ENCODE data around the gene FOXO6.

Gene FOXO6

GRCh38 chr1:41404308-41404761 lies 43.1 kb downstream of the FOXO6 start:
- DNase-seq (ENCODE audit: low read depth), result no peak

DNA sequence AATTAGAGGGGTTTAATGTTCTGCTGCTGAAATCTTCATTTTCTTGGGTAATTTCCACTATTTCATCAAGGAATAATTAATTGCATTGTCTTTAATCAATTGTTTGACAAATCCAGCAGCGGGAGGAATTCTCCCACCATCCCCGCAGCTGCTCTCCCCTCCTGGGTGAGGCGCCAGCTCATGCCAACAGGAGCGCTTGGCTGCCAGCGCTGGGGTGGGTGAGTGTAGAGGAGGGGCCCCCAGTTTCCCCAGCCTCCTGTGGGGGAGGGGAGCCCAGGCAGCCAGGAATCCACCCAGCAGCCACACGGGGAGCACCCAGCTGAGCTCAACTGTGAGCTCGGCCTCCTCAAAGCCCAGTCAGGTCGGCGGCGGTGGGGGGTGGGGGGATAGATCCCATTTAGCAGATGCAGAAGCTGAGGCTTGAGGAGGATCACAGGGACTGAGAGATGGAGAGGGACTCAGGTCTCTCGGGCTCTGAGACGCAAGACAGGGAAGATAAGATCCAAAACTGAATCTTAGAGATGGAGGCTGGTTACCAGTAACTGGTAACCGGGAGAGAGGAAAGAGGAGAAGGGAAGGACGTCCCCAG lies 46.5 kb downstream of the FOXO6 start:
- no peak for DNase-seq (ENCODE audit: low read depth)

DNA sequence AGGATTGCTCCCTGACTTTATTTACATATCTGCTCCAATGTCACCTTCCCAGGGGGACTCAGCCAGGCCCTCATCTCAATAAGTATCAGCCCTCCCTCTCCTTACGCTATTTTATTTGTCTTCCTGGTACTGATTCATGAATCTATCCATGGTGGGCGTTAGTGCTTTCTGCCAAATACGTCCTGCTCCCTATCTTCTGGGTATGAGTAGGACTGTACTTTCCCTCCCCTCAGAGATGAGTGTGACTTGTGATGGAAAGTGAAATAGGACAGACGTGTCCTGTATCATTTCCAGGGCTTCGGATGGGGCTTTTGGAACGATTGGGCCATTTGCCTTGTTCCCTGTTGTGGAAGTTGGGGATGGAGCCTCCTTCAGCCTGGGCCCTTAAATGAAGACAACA lies 47.5 kb downstream of the FOXO6 start:
- no peak for DNase-seq (ENCODE audit: low read depth)

GRCh38 chr1:41409825-41410224 lies 48.6 kb downstream of the FOXO6 start:
- DNase-seq (ENCODE audit: low read depth), result no peak

- no peak for DNase-seq (ENCODE audit: low read depth)
Observed at GRCh38 chr1:41410462-41410861, 49.2 kb downstream of the FOXO6 start.

GRCh38 chr1:41411229-41411628 lies 50.0 kb downstream of the FOXO6 start:
- DNase-seq (ENCODE audit: low read depth), result no peak

DNA sequence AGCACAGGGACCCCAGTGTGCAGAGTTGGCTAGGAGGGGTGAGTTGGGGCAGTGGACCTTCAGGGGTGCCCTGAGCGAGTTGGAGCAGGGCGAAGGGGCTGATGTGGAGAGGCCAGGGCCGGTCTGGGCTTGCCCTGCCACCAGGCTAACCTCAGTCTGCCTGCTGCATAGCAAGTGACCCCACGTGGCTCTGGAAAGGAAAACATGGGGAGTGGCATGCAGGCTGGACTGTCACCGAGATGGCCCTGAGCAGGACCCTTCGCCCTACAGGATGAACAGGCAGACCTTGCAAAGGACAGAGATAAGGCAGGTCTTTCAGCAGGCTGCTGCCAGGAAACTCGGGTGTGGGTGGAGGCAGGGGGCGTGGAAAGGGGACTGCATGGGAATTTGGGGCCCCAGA lies 51.5 kb downstream of the FOXO6 start:
- DNase-seq (ENCODE audit: low read depth), result no peak

- no peak for DNase-seq (ENCODE audit: low read depth)
Observed at GRCh38 chr1:41413748-41414281, 52.6 kb downstream of the FOXO6 start.

DNA sequence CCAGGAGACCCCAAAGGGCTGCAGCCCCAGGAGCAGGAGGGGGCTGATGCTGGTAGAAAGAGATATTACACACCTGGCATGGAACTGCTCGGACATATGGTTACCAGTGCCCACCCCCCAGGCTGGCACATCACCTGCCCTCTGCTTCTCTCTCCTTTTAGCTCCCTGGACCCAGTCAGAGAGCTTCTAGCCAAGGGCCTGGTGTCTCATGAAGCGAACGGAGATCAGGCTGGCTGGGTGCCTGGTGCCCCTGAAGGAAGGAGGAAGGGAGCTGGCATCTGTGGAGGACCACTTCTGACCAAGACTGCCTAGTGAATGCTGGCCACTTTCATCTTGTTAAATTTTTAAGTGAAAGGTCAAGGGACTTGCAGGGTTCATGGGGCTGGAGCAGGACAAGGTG lies 53.1 kb downstream of the FOXO6 start:
- DNase-seq (ENCODE audit: low read depth), result no peak

DNA sequence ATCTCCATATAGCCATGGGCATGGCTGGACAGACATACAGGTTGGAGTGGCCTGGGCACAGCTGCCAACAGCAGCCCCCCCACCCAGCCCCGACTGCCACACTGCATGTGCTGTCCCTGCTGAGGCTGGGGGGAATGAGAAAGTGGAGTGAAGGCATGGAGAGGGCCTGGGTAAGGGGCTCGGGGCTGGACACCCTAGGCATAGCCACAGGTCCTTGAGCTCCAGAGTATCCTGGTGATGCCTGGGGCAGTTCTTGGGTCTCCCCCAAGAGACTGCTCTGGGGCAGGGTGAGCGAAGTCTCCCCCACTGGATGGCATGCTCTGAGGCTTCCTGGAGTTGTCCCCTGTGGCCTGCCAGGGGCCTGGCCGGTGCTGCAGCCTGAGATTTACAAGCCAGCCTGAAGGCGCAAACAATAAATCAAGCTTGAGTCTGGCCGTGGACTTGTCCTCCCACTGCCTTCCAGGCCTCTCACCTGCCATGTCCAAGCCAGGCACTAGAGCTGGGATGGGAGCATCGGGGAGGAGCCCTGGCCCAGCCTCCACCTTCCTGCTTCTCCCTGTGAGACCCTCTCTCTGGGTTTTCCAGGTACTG lies 53.6 kb downstream of the FOXO6 start:
- no peak for DNase-seq (ENCODE audit: low read depth)

GRCh38 chr1:41416081-41416480 lies 54.8 kb downstream of the FOXO6 start:
- no peak for DNase-seq (ENCODE audit: low read depth)

- DNase-seq (ENCODE audit: low read depth), result peak; percentile 62
Observed at GRCh38 chr1:41416552-41417334, 55.5 kb downstream of the FOXO6 start.

DNA sequence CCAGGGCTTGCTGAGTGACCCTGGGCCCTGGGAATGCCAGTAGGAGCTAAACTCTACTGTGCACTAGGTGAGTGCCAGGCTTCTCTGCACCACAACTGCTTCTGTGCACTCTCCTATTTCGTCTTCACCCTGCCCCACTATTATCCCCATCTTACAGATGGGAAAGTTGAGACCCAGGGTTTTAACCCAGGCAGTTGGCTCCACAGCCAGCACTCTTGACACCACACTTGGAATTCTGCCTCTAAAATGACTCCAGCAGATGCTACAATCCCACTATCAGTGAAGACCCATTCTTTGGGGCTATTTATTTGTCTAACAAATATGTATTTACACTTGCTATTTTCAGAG lies 56.1 kb downstream of the FOXO6 start:
- DNase-seq (ENCODE audit: low read depth), result no peak

DNA sequence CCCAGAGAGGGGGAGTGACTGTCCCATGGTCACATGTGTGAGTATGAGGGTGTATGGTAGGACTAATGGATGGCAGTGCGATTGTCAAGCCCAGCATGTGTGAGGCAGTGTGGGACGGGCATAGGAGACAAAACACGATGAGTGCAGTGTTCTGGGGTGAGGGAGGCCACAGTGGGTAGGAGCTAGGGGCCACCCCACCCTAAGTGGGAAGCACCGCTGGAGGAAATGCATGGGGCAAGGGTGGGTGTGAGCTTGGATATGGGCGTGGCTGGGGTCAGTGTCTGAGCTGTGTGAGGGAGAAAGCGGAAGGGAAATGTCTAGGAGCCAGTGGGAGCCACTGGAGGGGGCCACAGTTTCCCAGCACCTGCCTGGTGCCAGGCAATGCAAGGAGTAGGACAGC lies 56.5 kb downstream of the FOXO6 start:
- DNase-seq (ENCODE audit: low read depth), result no peak

GRCh38 chr1:41418857-41419583 lies 57.8 kb downstream of the FOXO6 start:
- DNase-seq (ENCODE audit: low read depth), result peak; percentile 91

DNA sequence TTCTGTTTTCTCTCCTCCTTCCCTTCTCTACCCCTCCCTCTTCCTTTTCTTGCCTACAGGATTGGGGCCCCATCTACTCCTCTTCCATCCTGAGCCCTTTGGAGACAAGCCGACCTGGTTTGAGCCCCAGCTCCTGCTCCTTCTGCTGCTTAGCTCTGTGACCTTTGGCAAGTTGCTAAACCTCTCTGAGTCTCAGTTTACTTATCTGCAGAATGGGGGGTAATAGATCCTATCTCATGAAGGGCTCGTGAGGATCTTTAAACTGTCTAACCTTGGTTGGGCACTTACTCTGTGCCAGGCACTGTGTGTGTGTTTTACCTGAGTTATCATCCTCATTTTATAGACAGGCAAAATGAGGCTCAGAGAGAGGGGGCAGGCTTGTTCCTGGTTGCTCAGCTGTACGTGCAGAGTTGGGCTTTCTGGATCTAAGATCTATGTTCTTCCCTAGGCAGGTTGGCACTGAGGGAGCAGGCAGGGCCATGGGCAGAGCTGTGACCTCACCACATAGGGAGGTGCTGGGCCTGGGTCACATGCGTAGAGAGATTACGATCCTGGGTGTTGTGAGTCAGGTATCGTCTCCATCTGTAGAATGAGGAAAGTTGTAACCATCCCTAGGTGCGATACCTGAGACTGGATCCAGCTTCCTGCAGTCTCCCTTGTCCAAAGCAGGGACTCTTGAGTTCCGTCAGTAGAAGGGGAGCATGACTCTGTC lies 58.5 kb downstream of the FOXO6 start:
- no peak for DNase-seq (ENCODE audit: low read depth)

DNA sequence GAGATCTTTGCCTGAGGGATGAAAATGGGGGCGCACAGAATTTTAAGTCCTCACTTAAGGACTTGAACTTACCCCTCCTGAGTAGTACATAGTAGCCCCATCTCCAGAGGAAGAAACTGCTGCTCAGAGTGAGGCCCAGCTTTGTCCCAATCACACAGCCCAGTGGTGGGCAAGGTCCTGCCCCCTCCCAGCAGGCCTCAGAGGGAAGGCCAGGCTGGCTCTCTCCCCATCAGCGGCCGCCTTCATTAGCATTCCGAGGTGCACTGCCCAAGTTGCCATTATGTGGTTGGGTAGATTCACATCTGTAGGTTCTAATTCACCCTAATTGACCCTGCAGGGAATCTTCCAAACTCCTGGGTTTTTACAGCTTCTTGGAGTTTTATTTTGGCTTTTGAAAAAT lies 59.1 kb downstream of the FOXO6 start:
- DNase-seq (ENCODE audit: low read depth), result no peak

GRCh38 chr1:41420860-41421259 lies 59.6 kb downstream of the FOXO6 start:
- DNase-seq (ENCODE audit: low read depth), result peak; percentile 52

DNA sequence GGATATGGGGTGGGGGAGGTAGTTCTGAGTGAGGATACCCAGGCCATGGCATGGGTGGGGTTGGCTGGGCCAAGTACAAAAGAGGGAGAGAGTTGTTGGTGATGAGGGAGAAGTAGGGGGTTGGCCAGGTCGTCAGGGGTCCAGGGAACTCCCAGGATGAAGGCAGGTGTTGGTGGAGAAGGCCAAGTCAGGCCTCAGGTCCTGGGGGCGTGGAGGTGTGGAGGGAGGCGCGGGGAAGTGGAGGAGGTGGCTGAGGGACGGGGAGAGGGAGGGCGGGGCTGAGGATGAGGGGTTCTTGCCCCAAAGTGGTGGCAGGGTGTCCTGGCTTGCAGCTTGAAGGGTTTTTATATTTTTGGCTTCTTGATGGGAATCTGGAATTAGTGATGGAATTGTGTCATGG lies 61.1 kb downstream of the FOXO6 start:
- no peak for DNase-seq (ENCODE audit: low read depth)

DNA sequence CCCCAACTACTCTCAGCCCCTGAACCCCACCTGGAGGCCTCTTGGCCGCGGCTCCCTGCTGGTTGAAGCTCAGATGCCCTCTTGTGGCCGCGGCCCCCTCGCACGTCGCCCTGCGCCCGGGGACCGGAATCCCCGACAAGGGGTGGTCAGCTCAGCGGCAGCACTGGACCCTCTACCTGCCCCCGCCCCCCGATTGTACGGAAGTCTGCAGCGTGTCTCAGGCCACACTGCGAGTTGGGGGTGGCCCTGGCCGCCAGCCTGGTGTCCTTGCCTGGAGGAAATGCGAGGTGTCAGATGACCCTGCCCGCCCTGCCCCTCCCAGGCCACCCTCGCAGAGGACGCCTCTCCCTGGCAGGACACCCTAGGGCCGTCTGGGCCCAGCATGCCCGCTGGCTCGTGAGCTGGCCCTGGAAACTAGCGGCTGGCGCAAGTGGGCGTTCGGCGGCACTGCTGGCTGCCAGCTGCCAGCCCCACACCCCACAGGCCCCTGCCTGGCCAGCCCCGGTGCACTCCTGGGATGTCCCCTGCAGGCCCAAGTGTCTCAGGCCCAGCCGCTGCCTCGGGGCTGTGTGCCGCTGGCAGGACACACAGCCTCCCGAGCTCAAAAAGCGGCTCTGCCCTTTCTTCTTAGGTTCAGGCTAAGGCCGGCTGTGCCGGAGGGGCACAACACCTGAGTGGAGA lies 62.4 kb downstream of the FOXO6 start:
- no peak for DNase-seq (ENCODE audit: low read depth)

GRCh38 chr1:41424581-41425118 lies 63.4 kb downstream of the FOXO6 start:
- peak; percentile 4 for DNase-seq (ENCODE audit: low read depth)
